Activated effector memory CD4-positive, alpha-beta T cell treated with anti-CD3 and anti-CD28 coated beads, Interleukin-2, amount 50 U/mL, for 16 hours (primary cell): Measurements from ENCODE around the gene GATM.

Experiments
- DNase-seq: peaks from one replicate; pipeline ENCODE4 v3.0.0-alpha.2; 2020

GATM gene

GRCh38 chr15:45378149-45378912 is at the start of gene GATM:
GATM (minus strand) TSS chr15:45378544; CDS start chr15:45378453, 91 bp downstream.
- peak; percentile 77 for DNase-seq

GRCh38 chr15:45427085-45427484 is 48.7 kb upstream of the GATM start:
- DNase-seq, result no peak

GRCh38 chr15:45425135-45425534 is 46.8 kb upstream of the GATM start:
- no peak for DNase-seq

- no peak for DNase-seq
Measured at GRCh38 chr15:45424429-45424828, 46.1 kb upstream of the GATM start.

- no peak for DNase-seq
Measured at GRCh38 chr15:45417303-45417950, 39.1 kb upstream of the GATM start.

GRCh38 chr15:45414215-45414885 is 36.0 kb upstream of the GATM start:
- DNase-seq, result no peak

GRCh38 chr15:45409596-45409995 is 31.3 kb upstream of the GATM start:
- DNase-seq, result no peak

- no peak for DNase-seq
Measured at GRCh38 chr15:45407786-45408185, 29.4 kb upstream of the GATM start.

GRCh38 chr15:45402955-45403877 is 24.9 kb upstream of the GATM start:
- peak; percentile 73 for DNase-seq

GRCh38 chr15:45402162-45402954 is 24.0 kb upstream of the GATM start:
- DNase-seq, result peak; percentile 98

- no peak for DNase-seq
Measured at GRCh38 chr15:45401665-45402161, 23.4 kb upstream of the GATM start.

GRCh38 chr15:45399381-45400212 is 21.3 kb upstream of the GATM start:
- DNase-seq, result no peak

- DNase-seq, result no peak
Measured at GRCh38 chr15:45397116-45397665, 18.8 kb upstream of the GATM start.

GRCh38 chr15:45395943-45396342 is 17.6 kb upstream of the GATM start:
- DNase-seq, result no peak

- no peak for DNase-seq
Measured at GRCh38 chr15:45394681-45395080, 16.3 kb upstream of the GATM start.

- DNase-seq, result no peak
Measured at GRCh38 chr15:45393851-45394250, 15.5 kb upstream of the GATM start.

GRCh38 chr15:45392584-45392855 is 14.2 kb upstream of the GATM start:
- DNase-seq, result no peak

- DNase-seq, result no peak
Measured at GRCh38 chr15:45391746-45392583, 13.6 kb upstream of the GATM start.

GRCh38 chr15:45389351-45389750 is 11.0 kb upstream of the GATM start:
- no peak for DNase-seq
